ENCODE measurements around the gene MPHOSPH8. TPM values are rescaled to one million over a fixed set of nuclear protein-coding genes. Genes with fewer than 3 reads are reported as not detected.

Gene MPHOSPH8
- polyA plus RNA-seq, 3 donors: 2.1 to 13.5 (median 5.3) TPM

- no peaks in the 10 kb centered on the region for H3K9me3 Mint-ChIP-seq
- peaks cover 20% of the 10 kb centered on the region for H3K79me2 ChIP-seq (ENCODE audit: insufficient read depth, low read length)
- no peaks in the 10 kb centered on the region for H3K27me3 ChIP-seq (ENCODE audit: control insufficient read depth in 2 of 2, insufficient read depth in 2 of 2, low read length in 2 of 2)
- 60% methylated on average over 3 of the region's 10 CpGs for WGBS (ENCODE audit: insufficient coverage)
- H3K9me3 ChIP-seq (replicated peaks in 1 of 2; ENCODE audit: control insufficient read depth in 1 of 2, insufficient read depth in 1 of 2, low read length in 2 of 2): no peaks in the 10 kb centered on the region
- H3K36me3 ChIP-seq (replicated peaks in 1 of 2; ENCODE audit: control insufficient read depth in 1 of 2, insufficient read depth in 2 of 2, low read length in 2 of 2): peaks cover 14 to 53% of the 10 kb centered on the region in 2 donors
- no peak overlapping the region for H3K27ac Mint-ChIP-seq
- H3K4me1 ChIP-seq (ENCODE audit: control insufficient read depth in 1 of 2, insufficient read depth in 2 of 2, low read length in 2 of 2): no peaks in the 10 kb centered on the region
- intact Hi-C loops (cut with micrococcal nuclease): no loop called here
- H3K4me3 Mint-ChIP-seq: no peak overlapping the region
- TF ChIP-seq CTCF (IDR thresholded peaks at IDR 0.05): no peak
- H3K4me2 ChIP-seq (replicated peaks; ENCODE audit: extremely low read depth, low read length, poor library complexity, severe bottlenecking): no peak overlapping the region
- DNase-seq: peak in 2 of 3 donors; percentile 16 to 43
- H3K27me3 Mint-ChIP-seq (ENCODE audit: low read depth in 3 of 3): no peaks in the 10 kb centered on the region
- peak overlapping the region in 1 of 2 donors; percentile 7 for H3K27ac ChIP-seq (ENCODE audit: low read depth in 1 of 2, low read length in 2 of 2)
- no peak overlapping the region for H3K4me3 ChIP-seq (replicated peaks in 1 of 3; ENCODE audit: low read depth in 2 of 3, low read length in 3 of 3)
- no peak overlapping the region for H3K9ac ChIP-seq (ENCODE audit: insufficient read depth, low read length, poor library complexity, severe bottlenecking)
- H4K20me1 ChIP-seq (ENCODE audit: insufficient read depth, low read length): peaks cover 6% of the 10 kb centered on the region
- no peaks in the 10 kb centered on the region for H3K4me1 Mint-ChIP-seq
- H3K36me3 Mint-ChIP-seq: peaks cover 18 to 42% of the 10 kb centered on the region in 2 donors
- no peak overlapping the region for H2AFZ ChIP-seq (ENCODE audit: insufficient read depth, low read depth, low read length, poor library complexity, severe bottlenecking)
These were observed 79.9 kb downstream of the MPHOSPH8 start for GRCh38 chr13:19713186-19713965.

- peaks cover 25% of the 10 kb centered on the region for H3K79me2 ChIP-seq (ENCODE audit: insufficient read depth, low read length)
- H3K4me2 ChIP-seq (replicated peaks; ENCODE audit: extremely low read depth, low read length, poor library complexity, severe bottlenecking): no peak overlapping the region
- H3K9me3 ChIP-seq (replicated peaks in 1 of 2; ENCODE audit: control insufficient read depth in 1 of 2, insufficient read depth in 1 of 2, low read length in 2 of 2): no peaks in the 10 kb centered on the region
- no peak for TF ChIP-seq CTCF (IDR thresholded peaks at IDR 0.05)
- H3K9ac ChIP-seq (ENCODE audit: insufficient read depth, low read length, poor library complexity, severe bottlenecking): no peak overlapping the region
- H3K4me1 ChIP-seq (ENCODE audit: control insufficient read depth in 1 of 2, insufficient read depth in 2 of 2, low read length in 2 of 2): no peaks in the 10 kb centered on the region
- H3K36me3 Mint-ChIP-seq: peaks cover 25 to 59% of the 10 kb centered on the region in 2 donors
- no peak overlapping the region for H3K27ac Mint-ChIP-seq
- H3K9me3 Mint-ChIP-seq: no peaks in the 10 kb centered on the region
- intact Hi-C loops (cut with micrococcal nuclease): no loop called here
- no peak overlapping the region for H3K27ac ChIP-seq (ENCODE audit: low read depth in 1 of 2, low read length in 2 of 2)
- no peaks in the 10 kb centered on the region for H3K27me3 Mint-ChIP-seq (ENCODE audit: low read depth in 3 of 3)
- H3K27me3 ChIP-seq (ENCODE audit: control insufficient read depth in 2 of 2, insufficient read depth in 2 of 2, low read length in 2 of 2): no peaks in the 10 kb centered on the region
- no peaks in the 10 kb centered on the region for H3K4me1 Mint-ChIP-seq
- no peak overlapping the region for H3K4me3 ChIP-seq (replicated peaks in 1 of 3; ENCODE audit: low read depth in 2 of 3, low read length in 3 of 3)
- no CpG with 5 or more reads among the region's 2 CpGs for WGBS (ENCODE audit: insufficient coverage)
- no peak overlapping the region for H3K4me3 Mint-ChIP-seq
- no peak overlapping the region for H2AFZ ChIP-seq (ENCODE audit: insufficient read depth, low read depth, low read length, poor library complexity, severe bottlenecking)
- peaks cover 39% of the 10 kb centered on the region for H4K20me1 ChIP-seq (ENCODE audit: insufficient read depth, low read length)
- peaks cover 20 to 80% of the 10 kb centered on the region in 2 donors for H3K36me3 ChIP-seq (replicated peaks in 1 of 2; ENCODE audit: control insufficient read depth in 1 of 2, insufficient read depth in 2 of 2, low read length in 2 of 2)
- DNase-seq: no peak
These were observed 86.6 kb downstream of the MPHOSPH8 start for GRCh38 chr13:19720039-19720438.

Other genes with a start within 250 kb of the MPHOSPH8 start
- not detected for gene TPTE2, start 72.1 kb upstream of the MPHOSPH8 start, polyA plus RNA-seq
- gene PSPC1, start 149.3 kb downstream of the MPHOSPH8 start, polyA plus RNA-seq: 10 to 100 TPM; 17.3 to 34.4 (median 19.4) TPM
- gene ZMYM5, start 230.0 kb downstream of the MPHOSPH8 start, polyA plus RNA-seq: 10 to 100 TPM; 11.1 to 13.2 (median 11.1) TPM

Data from CD14-positive monocyte (primary cell).